RWPE1 (cell line): ENCODE results near the gene CDKN1C.

ENCODE experiments used
- CTCF ChIA-PET: fragments of 350-600 bp; sonication (Branson Sonifier 250); formaldehyde crosslinking; extraction: SDS; loops from one replicate; lab custom pipeline; 2021; lab: Yijun Ruan, JAX
- POLR2A ChIA-PET: fragments of 400-600 bp; formaldehyde crosslinking; extraction: SDS; loops from one replicate; lab custom pipeline; 2020; ENCODE audit warnings: antibody characterized with exemption; ENCODE audit not compliant: low non-redundant PET; lab: Yijun Ruan, JAX
- DNase-seq: peaks from one replicate; pipeline ENCODE4 v3.0.0; 2012; ENCODE audit warnings: low spot score
- H3K27ac ChIP-seq: fragments of 450-650 bp; 2 replicates; pipeline ENCODE4 v1.5.1; 2017
- TF ChIP-seq, protein P1 (sequence below): fragments of 450-650 bp; conservative IDR thresholded peaks from 2 replicates; pipeline ENCODE4 v1.5.1; 2017; ENCODE audit warnings: low read depth, mild to moderate bottlenecking

Gene CDKN1C

DNA sequence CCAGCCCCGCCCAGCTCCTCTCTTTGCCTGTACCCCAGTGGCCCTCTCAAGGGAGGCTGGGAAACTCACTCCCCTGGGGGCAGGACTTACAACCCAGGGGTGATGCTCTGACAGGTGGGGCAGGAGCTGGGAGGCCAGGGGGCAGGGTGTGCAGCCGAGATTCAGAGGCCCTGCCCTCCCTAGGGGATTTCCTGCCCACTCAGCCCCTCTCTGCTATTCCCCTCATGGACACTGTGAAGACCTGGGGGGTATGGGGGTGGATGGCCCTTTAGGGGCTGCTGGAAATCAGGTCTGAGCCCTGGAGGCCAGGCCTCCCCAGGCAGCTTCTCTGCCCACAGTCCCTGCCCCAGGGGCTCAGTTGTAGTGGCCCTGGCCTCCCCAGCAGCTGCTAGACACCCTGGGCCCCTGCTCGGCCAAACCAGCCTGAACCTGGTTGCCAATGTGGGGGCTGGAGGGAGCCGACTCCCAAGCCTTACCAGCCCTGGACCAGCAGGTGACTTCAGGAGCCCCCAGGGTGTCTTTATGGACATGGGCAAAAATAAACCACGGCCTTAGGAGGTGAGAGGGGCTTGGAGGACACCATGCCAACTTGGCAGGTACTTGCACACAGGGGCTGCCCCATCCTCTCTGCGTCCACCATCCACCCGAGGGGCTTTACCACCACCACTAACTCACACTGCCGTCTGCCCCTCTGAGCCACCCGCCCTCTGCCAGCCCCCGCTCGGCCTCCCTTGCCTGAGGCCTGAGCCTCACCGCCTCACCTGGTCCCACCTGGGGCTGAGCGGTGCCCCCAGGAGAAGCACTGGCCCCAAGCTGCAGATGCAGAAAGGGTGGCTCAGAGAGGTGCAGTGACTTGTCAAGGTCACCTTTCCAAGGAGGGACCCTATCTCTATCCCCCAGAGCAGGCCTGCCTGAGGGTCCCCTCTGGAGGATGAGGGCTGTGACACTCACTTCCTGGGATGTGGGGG is 46.5 kb upstream of the CDKN1C start:
- H3K27ac ChIP-seq: peak overlapping the region; percentile 95
- DNase-seq: no peak
- CTCF ChIA-PET: interaction anchor here (0.6 to 2.9 kb wide), 7 partner anchors 7 to 512 kb away, joined by 3 to 16 read pairs (median 3); no protein-coding TSS in a partner anchor
- TF ChIP-seq, protein P1, sequence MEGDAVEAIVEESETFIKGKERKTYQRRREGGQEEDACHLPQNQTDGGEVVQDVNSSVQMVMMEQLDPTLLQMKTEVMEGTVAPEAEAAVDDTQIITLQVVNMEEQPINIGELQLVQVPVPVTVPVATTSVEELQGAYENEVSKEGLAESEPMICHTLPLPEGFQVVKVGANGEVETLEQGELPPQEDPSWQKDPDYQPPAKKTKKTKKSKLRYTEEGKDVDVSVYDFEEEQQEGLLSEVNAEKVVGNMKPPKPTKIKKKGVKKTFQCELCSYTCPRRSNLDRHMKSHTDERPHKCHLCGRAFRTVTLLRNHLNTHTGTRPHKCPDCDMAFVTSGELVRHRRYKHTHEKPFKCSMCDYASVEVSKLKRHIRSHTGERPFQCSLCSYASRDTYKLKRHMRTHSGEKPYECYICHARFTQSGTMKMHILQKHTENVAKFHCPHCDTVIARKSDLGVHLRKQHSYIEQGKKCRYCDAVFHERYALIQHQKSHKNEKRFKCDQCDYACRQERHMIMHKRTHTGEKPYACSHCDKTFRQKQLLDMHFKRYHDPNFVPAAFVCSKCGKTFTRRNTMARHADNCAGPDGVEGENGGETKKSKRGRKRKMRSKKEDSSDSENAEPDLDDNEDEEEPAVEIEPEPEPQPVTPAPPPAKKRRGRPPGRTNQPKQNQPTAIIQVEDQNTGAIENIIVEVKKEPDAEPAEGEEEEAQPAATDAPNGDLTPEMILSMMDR: no peak
- POLR2A ChIA-PET: no interaction called here

DNA sequence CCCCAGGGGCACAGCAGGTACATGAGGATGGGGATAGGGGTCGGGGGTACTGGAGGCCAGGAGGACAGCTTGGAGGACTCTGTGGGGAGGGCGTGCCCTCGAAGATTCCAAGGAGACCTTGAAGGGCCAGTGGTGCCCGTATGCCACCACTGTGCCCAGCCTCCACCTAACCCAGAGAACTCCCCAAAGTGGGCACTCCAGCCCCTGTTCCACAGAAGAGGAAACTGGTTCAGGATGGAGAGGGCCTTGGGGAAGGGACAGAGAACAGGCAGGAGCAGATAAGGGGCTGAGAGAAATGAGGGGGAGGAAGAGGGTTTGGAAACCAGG is 45.8 kb upstream of the CDKN1C start:
- TF ChIP-seq, protein P1: no peak
- H3K27ac ChIP-seq: peak overlapping the region; percentile 95
- ChIA-PET POLR2A (no interaction called here), CTCF (interaction anchor here (0.6 to 2.9 kb wide), 5 partner anchors 8 to 512 kb away, joined by 3 to 16 read pairs (median 3); no protein-coding TSS in a partner anchor)
- DNase-seq: no peak

- TF ChIP-seq, protein P1: peak; percentile 94
- peak; percentile 85 for DNase-seq
- H3K27ac ChIP-seq: peak overlapping the region; percentile 95
- ChIA-PET POLR2A (interaction anchor here (2.1 to 2.7 kb wide), 2 partner anchors 19 to 39 kb away, joined by 10 to 18 read pairs; no protein-coding TSS in a partner anchor), CTCF (interaction anchor here (0.6 to 2.9 kb wide), 17 partner anchors 8 to 511 kb away, joined by 3 to 19 read pairs (median 5); partner anchors contain the start of gene OSBPL5)
Observed at GRCh38 chr11:2930704-2931419, 45.3 kb upstream of the CDKN1C start.

- TF ChIP-seq, protein P1: no peak
- POLR2A ChIA-PET: interaction anchor here (0.7 to 2.7 kb wide), 3 partner anchors 19 to 38 kb away, joined by 3 to 18 read pairs (median 10); no protein-coding TSS in a partner anchor
- H3K27ac ChIP-seq: peak overlapping the region; percentile 95
- CTCF ChIA-PET: interaction anchor here (0.6 to 2.9 kb wide), 16 partner anchors 14 to 398 kb away, joined by 3 to 19 read pairs (median 4); partner anchors contain the start of genes CDKN1C and OSBPL5
- peak; percentile 77 for DNase-seq
Observed at GRCh38 chr11:2929950-2930703, 44.6 kb upstream of the CDKN1C start.

DNA sequence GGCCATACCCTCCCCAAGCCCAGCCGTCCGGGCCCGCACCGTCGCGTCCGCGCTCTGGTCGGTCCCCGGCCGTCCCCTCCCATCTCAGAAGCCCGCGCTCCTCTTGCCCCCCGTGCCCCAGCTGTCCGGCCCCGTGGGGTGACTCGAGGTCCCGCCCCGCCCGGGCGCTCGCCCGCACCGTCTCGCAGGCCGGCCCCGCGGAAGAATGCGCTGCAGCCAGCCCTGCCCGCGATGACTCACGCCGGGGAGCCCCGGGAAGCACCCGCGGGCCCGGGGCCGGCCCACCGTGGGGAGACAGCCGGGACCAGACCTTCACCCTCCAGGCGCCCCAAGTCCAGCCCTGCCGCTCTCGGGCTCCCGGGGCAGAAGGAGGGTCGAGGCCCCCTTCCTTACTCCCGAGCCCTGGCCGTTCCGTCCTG is 44.0 kb upstream of the CDKN1C start:
- CTCF ChIA-PET: interaction anchor here (1.0 to 2.9 kb wide), 10 partner anchors 14 to 397 kb away, joined by 3 to 19 read pairs (median 6); partner anchors contain the start of gene CDKN1C
- peak; percentile 91 for DNase-seq

More for the DNA sequence above, 44.0 kb upstream of the CDKN1C start:
- POLR2A ChIA-PET: interaction anchor here (0.7 to 2.7 kb wide), 3 partner anchors 18 to 37 kb away, joined by 3 to 18 read pairs (median 10); no protein-coding TSS in a partner anchor
- TF ChIP-seq, protein P1: no peak
- peak overlapping the region; percentile 95 for H3K27ac ChIP-seq
